HG03520 (cell line): ENCODE results near the gene SRCAP.

Source experiments
- ATAC-seq: cut with Tn5 transposase; IDR thresholded peaks from one replicate; pipeline ENCODE4 v1.9.1; 2021; ENCODE audit warnings: mild to moderate bottlenecking, moderate library complexity; ENCODE audit not compliant: unreplicated experiment

SRCAP gene

GRCh38 chr16:30771726-30772125, 72.8 kb downstream of the SRCAP start:
- ATAC-seq: no peak

DNA sequence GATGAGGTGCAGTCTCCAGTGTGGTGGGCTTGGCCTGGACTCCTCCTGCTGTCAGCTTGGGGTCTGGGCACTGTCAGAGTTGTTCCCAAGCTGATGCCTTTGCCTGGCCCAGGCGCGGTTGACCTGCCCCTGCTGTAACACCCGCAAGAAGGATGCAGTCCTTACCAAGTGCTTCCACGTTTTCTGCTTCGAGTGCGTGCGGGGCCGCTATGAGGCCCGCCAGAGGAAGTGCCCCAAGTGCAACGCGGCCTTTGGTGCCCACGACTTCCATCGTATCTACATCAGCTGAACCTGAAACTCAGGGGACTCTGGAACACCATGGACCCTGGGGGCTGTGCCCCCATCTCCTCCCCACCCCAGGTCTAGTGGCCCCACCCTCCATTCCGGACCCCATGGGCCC, 74.9 kb downstream of the SRCAP start:
- no peak for ATAC-seq

GRCh38 chr16:30774367-30775130, 75.6 kb downstream of the SRCAP start:
- no peak for ATAC-seq

DNA sequence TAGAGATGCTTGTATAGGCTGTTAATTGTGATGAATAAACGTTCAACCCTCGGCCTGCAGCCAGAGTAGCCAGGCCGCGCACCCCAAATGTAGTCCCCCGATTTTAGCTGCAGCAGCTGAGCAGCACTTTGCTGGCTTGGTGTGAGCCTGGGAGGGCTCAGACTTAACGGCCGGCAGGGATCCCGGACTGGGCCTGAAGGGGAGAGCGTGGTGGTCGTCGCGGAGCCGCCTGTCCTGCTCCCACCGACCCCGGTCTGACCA, 76.1 kb downstream of the SRCAP start:
- ATAC-seq: no peak

GRCh38 chr16:30775392-30776188, 76.6 kb downstream of the SRCAP start:
- peak; percentile 57 for ATAC-seq

DNA sequence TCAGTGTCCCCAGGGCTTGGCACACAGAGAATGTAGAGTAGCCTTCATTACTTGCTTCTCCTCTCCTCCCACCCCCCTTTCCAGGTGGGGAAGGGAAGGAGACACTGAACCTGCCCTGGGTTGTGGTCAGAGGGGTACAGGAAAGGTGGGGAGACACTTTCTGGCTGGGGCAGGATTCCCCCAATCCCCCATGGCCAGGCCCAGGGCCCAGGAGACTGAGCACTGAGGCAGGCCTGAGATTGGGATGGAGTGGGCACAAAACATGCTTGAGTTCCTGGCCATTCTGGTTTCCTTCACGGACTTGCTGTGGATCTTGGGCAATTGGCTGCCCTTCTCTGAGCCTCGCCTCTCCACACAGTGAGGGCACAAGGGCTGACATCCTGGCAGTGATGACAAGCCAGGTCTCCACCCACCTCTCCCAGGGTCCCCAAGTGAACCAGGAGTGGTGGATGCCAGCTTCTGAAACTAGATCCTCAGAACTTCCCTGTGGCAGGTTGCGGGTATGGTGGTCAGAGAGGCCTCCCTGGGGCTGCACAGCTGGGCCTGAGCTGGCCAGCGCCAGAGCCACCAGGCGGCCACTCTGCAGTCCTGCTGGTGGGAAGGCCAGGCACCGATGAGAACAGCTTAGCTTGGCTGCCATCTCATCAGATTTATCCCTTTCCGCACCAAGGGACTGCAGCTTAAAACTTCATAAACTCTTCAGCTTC, 78.8 kb downstream of the SRCAP start:
- ATAC-seq: no peak

GRCh38 chr16:30778549-30779244, 79.7 kb downstream of the SRCAP start:
- no peak for ATAC-seq

GRCh38 chr16:30779596-30779995, 80.6 kb downstream of the SRCAP start:
- no peak for ATAC-seq

DNA sequence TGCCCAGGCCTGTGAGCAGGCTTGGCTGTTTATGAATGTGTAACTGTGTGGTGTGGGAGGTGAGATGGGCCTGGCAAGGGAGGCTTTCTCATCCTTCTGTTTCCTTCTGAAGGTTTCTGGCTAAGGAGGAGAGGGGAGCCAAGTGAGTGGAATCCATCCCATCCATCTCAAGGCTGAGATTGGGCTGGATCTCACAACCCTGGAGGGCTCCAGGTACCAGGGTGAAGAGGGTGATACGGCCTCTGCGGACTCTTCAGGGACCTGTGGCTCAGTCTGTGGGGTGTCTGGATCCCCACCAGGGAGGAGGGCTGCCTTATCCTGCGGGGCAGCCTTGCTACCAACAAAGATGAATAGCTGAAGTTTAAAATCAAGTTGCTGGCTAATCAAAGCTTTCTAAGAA, 81.0 kb downstream of the SRCAP start:
- no peak for ATAC-seq

DNA sequence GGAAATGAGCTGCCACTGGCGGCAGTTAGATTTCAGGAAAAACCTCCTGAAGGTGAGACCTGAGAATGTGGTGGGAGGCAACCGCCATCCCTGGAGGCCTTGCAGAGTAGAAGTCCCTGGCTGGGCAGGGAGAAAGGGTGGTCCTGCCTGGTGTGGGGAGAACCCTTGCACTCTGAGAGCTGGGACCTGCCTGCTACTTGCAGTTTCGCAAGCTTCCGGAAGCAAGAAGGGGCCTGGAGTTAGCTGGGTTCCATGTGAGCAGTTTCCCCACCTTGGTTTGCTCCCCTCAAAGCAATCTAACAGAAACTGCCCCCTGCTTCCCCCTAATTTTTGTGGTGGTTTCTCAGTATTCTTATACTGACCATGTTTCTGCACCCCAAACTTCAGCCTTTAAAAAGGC, 81.6 kb downstream of the SRCAP start:
- ATAC-seq: no peak

DNA sequence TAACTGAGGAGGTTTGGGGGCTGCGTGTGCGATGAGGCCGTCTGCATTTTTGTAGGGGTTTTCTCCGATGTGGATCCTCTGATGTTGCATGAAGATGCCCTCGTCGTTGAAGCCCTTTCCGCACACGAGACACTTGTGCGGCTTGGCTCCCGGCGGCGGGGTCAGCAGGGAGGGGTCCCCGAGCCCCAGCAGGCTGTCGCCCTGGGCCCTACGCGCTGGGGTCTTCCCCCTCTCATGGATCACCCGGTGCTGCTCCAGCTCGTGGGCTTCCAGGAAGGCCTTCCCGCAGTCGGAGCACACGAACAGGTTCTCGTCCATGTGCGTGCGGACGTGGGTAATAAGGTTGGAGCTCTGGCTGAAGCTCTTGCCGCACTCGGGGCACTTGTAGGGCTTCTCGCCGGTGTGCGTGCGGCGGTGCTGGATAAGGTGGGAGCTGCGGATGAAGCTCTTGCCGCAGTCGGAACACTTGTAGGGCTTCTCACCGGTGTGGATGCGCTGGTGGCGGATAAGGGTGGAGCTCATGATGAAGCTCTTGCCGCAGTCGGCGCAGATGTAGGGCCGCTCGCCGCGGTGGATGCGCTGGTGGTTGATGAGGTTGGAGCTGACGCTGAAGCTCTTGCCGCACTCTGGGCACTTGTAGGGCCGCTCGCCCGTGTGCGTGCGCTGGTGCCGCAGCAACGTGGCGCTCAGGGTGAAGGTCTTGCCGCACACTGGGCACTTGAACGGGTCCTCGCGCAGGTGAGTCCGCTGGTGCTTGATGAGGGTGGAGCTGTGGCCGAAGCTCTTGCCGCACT, 83.7 kb downstream of the SRCAP start:
- no peak for ATAC-seq

- no peak for ATAC-seq
These were observed 84.5 kb downstream of the SRCAP start for GRCh38 chr16:30783280-30784109.

- no peak for ATAC-seq
These were observed 85.2 kb downstream of the SRCAP start for GRCh38 chr16:30784215-30784614.

- ATAC-seq: no peak
These were observed 86.4 kb downstream of the SRCAP start for GRCh38 chr16:30785126-30786106.

GRCh38 chr16:30786115-30786935, 87.4 kb downstream of the SRCAP start:
- ATAC-seq: no peak

GRCh38 chr16:30786936-30787612, 88.1 kb downstream of the SRCAP start, which contains the start of gene ZNF629:
ZNF629 (minus strand) TSS chr16:30787205; CDS start chr16:30784482, 2,723 bp downstream.
- no peak for ATAC-seq
